Right ventricle myocardium superior (tissue), 1 donor: ENCODE data around the gene KIF7. TPM values are rescaled to one million over a fixed set of nuclear protein-coding genes. Genes with fewer than 3 reads are reported as not detected.
A peak's percentile ranks its signal among the peaks of the same experiment; 100 is the strongest.
"Not testable (repeated sequence)": the region's sequence is repeated elsewhere in the genome, so short reads cannot be mapped to it uniquely, and the experiment has no call there.

Experiments used
- ATAC-seq: fragments of 200-7000 bp; cut with Tn5 transposase; one replicate; pipeline ENCODE4 v1.9.1; 2020; ENCODE audit warnings: mild to moderate bottlenecking; ENCODE audit not compliant: poor library complexity
- DNase-seq: peaks from one replicate; pipeline ENCODE4 v3.0.0-alpha.2; 2020
- intact Hi-C: fragments of 100-400 bp; cut with DNase I; formaldehyde crosslinking; loops from one replicate; pipeline ENCODE4 v1.11.2; 2022
- long read RNA-seq: library from polyadenylated mRNA; unstranded; transcript quantifications from one replicate; pipeline ENCODE4 v2.0.0, GENCODE V29; 2021
- total RNA-seq: library from RNA; stranded (reverse); fragmentation: NEBNext Ultra II Directional; extraction: Animal tissue kit (Norgen Biotek cat#: 25700); gene quantifications from one replicate; pipeline ENCODE4 v1.2.1, GENCODE V29; 2021
- donor health status: DM: no; HTN: yes; CAD: no; lungs with severe emphysema.

Gene KIF7, protein sequence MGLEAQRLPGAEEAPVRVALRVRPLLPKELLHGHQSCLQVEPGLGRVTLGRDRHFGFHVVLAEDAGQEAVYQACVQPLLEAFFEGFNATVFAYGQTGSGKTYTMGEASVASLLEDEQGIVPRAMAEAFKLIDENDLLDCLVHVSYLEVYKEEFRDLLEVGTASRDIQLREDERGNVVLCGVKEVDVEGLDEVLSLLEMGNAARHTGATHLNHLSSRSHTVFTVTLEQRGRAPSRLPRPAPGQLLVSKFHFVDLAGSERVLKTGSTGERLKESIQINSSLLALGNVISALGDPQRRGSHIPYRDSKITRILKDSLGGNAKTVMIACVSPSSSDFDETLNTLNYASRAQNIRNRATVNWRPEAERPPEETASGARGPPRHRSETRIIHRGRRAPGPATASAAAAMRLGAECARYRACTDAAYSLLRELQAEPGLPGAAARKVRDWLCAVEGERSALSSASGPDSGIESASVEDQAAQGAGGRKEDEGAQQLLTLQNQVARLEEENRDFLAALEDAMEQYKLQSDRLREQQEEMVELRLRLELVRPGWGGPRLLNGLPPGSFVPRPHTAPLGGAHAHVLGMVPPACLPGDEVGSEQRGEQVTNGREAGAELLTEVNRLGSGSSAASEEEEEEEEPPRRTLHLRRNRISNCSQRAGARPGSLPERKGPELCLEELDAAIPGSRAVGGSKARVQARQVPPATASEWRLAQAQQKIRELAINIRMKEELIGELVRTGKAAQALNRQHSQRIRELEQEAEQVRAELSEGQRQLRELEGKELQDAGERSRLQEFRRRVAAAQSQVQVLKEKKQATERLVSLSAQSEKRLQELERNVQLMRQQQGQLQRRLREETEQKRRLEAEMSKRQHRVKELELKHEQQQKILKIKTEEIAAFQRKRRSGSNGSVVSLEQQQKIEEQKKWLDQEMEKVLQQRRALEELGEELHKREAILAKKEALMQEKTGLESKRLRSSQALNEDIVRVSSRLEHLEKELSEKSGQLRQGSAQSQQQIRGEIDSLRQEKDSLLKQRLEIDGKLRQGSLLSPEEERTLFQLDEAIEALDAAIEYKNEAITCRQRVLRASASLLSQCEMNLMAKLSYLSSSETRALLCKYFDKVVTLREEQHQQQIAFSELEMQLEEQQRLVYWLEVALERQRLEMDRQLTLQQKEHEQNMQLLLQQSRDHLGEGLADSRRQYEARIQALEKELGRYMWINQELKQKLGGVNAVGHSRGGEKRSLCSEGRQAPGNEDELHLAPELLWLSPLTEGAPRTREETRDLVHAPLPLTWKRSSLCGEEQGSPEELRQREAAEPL (N-terminal part only)
- 1.9 TPM for total RNA-seq
- long read RNA-seq, full-length matches to known transcripts: 2 of 11 reads
- long read RNA-seq, partial matches to known transcripts: 1 of 11 reads
- long read RNA-seq, other reads (novel, unspliced or antisense): 8 of 11 reads

DNA sequence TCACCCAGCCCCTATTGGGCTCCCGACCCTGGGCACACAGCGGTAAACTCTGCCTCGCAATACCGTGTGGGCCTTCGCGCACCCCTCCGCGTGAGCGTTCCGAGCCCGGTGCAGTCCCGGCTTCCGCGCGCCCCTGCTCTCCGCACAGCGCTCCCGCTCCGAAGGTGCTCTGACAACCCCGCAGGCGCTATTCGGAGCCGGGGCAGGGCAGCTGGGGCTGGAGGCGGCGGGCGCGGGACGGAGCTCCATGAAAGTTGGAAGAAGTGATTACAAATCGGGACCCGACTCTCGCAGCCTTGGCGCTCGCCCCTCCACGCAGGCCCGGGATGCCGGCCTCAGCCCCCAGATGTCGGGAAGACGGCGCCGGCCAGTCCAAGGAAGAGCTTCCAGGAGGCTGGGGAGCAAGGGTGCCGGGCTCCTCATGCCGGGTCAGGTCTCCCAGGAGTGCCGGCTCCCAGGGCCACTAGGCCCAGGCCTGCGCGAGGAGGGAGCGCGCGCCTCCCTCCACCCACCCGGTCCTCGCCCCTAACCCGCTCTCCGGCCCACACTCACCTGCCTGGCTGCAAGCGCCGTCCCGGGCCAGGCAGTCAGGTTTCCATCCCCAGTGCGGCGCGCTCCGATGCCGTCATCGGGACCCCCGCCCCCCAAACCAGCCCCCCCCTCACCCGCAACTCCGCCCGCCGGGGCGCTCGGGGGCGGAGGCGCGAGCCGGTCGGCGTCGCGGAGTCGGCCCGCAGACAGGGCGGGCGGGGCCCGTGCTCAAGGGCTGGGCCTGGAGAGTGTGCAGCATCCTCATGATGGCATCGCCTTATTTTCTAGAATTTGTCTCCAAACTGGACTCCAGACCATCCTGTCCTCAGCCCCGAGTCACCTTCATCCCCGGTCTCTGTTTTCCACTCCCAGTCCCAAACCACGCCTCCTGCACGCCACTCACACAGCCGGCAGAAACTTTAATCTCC, at the start of gene KIF7:
TSS of gene KIF7 (minus strand) at position 621 of the 959 bp plus-strand sequence. CDS start 2,537 bp downstream, outside the sequence.
- intact Hi-C loops: no loop called here
- ATAC-seq: peak; percentile 82
- no peak for DNase-seq

DNA sequence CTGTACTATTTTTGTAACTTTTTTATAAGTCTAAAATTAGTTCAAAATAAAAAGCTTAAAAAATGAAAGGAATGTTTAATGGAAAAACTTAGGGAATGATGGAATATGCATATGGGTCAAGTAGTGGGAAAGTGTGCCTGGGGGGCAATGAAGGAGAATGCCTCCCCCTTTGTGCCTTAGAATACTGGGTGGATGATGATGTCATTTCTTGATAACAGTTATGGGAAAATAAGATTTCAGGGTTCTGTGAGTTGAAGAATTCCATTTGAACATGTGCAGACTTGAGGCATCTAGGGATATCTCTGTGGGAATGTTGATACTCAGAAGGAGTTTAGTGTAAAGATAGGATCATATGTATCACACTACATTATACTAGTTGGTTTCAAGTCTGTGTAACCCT, 49.1 kb upstream of the KIF7 start:
- intact Hi-C loops: no loop called here
- ATAC-seq (no peak), DNase-seq (no peak)

DNA sequence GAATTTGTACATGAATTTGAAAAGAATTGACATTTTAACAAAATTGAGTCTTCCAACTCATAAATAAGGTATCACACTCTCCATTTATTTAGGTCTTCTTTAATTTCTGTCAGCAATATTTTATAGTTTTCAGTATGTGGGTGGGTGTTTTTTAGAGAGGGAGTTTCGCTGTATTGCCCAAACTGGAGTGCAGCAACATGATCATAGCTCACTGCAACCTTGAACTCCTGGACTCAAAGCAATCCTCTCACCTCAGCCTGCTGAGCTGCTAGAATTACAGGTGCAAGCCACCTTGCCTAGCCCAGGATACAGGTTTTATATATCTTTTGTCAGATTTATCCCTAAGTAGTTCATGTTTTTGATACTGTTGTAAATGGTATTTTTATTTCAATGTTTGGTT, 39.9 kb upstream of the KIF7 start:
- ATAC-seq (no peak), DNase-seq (no peak)
- intact Hi-C loops: no loop called here

DNA sequence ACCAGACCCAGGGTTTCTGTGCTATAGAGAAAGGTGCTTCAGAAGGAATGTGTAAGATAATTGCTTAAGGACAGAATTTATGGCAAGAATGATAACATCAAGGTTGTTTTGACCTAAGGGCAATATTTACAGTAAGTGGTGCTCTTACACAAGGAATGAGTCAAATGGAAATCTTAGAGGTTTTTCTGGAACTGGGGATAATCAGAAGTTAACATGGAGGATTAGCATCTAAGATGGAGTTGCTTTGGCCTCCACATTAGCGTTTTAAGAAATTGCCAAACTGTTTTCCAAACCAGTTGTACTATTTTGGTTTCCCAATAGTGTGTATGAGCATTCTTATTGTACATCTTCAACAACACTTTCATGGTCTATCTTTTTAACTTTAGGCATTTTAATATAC, 38.4 kb upstream of the KIF7 start:
- intact Hi-C loops: no loop called here
- DNase-seq (no peak), ATAC-seq (no peak)

DNA sequence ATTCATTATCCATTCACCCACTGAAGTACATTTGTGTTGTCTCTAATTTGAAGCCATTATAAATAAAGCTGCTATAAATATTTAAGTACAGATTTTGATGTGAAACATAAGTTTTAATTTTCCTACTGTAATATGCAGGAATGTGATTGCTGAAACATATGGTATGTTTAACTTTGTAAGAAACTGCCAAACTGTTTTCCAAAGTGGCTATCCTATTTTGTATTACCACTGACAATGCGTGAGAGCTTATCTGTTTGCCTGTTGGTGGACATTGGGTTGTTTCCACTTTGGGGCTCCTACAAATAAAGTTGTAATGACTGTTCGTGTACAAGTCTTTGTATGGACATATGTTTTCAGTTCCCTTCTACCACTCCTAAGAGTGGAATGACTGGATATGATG, 37.8 kb upstream of the KIF7 start:
- no peak for ATAC-seq
- DNase-seq: no peak
- intact Hi-C loops: no loop called here

DNA sequence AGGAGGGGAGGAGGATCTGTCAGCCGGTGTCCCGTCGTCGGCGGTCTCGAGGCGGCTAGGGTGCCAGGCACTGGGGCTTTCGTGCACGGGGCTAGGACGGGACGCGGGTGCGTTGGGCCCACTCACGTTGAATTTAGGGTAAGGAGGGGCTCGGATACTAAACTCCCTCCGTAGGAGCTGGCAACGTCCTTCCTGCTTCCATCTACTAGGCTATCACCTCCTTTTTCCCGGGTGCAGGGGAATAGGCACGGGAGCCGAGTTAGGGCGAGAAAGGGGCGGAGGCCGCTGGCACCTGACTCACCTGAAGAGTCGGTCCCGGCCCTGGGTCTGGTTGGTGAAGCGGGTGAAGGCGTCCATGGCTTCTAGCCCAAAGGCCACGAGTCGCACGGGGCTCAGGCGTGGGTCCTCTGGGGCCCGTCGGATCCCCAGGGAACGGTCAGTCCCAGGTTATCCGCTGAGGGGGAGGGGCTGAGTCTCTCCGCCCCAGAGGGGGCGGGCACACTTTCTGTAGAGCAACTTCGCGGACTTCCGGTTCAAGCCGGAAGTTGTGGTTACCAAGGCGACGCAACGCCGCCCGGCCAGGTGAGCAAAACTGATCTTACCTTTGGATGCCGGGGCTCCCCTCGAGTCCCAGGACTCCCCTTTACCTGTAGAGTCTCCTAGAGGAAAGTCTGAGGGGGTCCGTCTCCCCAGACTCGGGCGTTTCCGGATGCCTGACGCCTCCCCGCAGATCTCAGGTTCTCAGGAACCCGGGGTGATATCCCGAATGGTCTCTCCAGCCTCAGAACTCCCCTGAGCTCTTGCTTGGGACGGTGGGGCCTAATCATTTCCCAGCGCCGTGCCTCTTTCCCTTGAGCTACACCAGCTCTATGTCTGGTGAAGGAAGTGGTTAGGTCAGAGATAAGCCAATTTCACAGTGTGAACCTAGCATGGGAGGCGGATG, 35.3 kb upstream of the KIF7 start, which contains the start of the genes PEX11A and WDR93:
TSS of gene PEX11A (minus strand) at position 479 of the 943 bp plus-strand sequence. CDS start at position 357, 122 bp downstream.
TSS of gene WDR93 (plus strand) at position 536 of the 943 bp plus-strand sequence. CDS start 10,936 bp downstream, outside the sequence.
- peak; percentile 97 for ATAC-seq
- peak; percentile 89 for DNase-seq
- intact Hi-C loops: no loop called here

DNA sequence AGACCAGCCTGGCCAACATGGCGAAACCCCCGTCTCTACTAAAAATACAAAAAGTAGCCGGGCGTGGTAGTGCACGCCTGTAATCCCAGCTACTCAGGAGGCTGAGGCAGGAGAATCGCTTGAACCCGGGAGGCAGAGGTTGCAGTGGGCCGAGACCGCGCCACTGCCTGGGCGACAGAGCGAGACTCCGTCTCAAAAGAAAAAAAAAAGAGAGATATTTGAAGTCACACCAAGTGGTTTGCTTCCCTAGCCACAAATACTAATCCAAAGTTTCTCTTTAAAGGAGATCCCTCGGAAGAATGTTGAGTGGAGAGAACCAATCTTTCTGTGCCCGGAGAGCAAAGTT, 34.6 kb upstream of the KIF7 start:
- DNase-seq, intact Hi-C loops, ATAC-seq: not testable (repeated sequence)

DNA sequence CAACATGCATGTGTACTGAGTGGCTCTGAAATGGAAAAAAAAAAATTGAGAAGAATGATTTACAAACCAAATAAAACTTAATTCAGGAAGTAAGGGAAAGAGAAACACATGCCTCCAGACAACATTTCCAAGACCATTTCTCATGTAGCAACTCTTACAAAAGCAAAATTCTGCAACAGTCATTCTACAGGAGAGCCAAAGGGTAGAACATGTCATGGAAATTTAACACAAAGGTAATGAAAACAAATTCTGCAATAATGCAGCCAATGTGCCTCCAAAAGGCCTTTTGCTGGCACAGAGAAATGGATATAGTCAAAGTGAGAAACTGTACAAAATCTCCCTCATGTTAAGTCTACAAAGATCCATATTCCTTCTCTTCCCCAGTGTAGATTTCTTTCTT, 31.3 kb upstream of the KIF7 start:
- no peak for ATAC-seq
- intact Hi-C loops: no loop called here

DNA sequence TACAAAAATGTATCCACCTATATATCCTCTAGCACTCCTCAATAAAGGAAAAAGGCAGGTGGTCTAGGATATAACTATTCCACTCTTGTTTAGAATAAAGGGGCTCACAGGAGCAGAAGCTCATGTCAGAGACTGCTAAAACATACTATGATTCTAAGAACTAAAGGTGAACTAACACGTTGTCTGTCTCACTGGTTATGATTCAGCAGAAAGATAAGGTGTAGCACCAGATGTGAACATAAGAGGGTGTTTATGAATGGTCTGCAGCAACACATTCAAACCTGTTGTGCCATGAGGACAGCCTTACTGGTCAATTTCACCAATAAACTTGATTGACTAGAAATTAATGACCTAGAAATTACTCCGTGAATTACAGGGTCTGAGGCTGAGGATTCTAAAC, 30.7 kb upstream of the KIF7 start:
- intact Hi-C loops: no loop called here
- DNase-seq (no peak), ATAC-seq (no peak)

More for the DNA sequence above, 31.3 kb upstream of the KIF7 start:
- DNase-seq: no peak

DNA sequence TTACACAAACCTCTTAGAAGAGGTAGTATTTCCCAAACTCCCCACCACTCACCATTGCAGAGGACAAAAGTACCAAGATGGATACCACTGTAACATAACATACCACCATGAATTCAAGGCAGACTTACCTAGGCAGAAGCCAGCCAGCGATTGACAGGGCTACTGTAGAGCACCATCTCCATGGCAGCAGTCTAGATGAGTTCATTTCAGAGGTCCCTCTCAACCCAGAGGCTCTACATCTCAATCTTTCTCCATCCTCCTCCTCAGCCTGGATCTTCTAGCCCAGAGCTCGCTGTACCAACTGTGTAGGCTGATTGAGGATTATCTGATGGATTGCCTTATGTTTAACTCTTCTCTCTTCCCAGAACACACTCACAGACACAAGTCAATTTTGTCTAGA, 25.9 kb upstream of the KIF7 start:
- DNase-seq (no peak), ATAC-seq (peak; percentile 13)
- intact Hi-C loops: no loop called here

DNA sequence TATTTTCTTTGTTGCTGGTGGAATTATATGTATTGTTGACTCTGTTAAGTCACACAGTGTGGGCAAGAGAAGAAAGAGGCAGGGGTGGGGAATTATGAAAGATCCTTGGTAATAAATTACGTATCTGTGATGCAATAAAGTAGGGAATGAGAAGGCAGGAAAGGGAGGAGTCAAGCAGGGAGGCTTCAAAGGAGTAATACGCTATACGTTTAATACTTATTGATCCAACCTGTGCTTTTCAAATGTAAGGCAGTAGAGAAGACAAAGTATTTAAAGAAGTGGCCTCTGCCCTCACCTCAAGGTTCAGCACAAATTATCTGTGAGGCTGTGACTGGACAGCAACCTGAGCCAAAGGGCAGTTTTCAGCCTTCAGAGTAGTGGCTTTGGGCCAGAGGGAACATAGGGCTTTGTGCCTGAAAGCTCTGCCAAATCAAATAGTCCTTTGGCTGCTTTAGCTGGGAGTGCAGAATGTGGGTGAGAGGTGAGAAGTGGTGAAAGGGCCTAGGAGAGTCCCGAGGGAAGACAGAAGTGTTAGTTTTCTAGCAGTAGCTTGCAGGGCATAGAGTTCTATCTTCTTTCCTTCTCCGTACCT, 25.1 kb upstream of the KIF7 start:
- intact Hi-C loops: no loop called here
- peak; percentile 96 for ATAC-seq
- no peak for DNase-seq

DNA sequence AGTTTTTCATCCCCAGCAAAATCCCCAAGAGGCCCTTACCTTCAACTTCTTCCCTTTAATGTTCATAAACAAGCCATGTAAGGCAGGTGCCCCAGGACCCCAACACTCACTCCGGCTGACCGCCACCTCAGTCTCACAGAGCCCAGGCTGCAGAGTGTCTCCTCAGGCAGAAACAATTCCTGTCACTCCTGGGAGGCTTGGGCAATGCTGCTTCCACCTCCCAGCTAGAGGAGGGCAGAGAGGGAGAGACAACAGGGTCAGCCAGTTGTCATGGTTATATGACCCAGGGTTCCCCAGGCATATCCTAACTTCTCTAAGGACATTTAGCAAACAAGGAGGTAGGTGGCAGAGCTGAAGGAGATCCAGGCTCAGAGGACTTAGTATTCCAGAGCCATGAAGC, 23.9 kb upstream of the KIF7 start, which contains the start of gene PLIN1:
TSS of gene PLIN1 (minus strand) at position 156 of the 400 bp plus-strand sequence. CDS start 1,878 bp downstream, outside the sequence.
- intact Hi-C loops: no loop called here
- no peak for DNase-seq
- ATAC-seq: no peak

DNA sequence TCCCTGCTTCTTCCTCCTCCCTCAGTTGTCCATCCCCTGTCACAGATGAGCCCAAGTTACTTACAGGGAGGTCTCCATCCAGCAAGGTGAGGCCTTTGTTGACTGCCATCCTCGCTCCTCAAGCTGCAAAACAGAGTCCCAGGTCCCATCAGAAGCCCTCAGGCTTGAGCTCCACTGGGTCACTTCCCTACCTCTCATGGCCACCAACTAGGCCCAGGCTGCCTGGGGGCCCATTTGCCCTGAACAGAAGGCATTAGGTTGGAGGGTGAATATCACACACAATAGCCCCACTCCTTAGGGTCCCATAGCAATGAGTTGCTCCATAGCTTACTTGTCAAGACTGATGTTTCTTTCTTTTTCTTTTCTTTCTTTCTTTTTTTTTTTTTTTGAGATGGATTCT, 22.1 kb upstream of the KIF7 start:
- intact Hi-C loops: no loop called here
- DNase-seq: no peak
- no peak for ATAC-seq

DNA sequence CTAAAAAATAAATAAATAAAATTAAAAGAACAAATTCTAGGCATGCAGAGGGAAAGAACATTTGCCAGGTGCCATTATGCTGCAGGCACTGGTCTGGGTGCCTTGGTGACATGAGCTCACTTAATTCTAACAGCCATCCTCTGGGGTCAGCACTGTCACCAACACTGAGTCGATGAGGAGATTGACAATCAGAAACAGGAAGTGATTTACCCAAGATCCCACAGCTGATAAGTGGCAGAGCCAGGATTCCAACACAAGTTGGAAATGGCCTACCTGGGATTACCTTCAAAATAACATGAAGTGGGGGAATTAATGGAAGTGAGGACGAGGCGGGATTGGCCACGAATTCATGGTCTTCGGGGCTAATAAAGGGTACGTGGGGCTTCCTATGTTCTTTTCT, 20.3 kb upstream of the KIF7 start:
- ATAC-seq (no peak), DNase-seq (no peak)
- intact Hi-C loops: no loop called here

DNA sequence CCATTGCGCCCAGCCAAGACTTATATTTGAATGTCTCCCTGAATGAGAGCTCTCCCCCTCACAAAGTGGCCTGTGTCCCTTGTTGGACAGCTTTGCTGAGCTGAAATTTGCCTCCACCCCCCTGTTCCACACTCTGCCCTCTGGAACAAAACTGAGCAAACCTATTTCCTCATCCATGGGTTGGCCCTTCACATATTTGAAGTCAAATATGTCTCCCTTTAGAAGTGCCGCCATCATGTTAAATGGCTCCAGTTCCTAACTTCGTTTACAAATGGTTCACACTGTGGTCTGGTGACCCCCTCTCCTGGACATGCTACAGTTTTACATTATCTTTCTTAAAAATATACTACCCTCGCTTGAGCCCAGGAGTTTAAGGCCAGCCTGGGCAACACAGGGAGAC, 19.3 kb upstream of the KIF7 start:
- no peak for DNase-seq
- intact Hi-C loops: no loop called here
- no peak for ATAC-seq

DNA sequence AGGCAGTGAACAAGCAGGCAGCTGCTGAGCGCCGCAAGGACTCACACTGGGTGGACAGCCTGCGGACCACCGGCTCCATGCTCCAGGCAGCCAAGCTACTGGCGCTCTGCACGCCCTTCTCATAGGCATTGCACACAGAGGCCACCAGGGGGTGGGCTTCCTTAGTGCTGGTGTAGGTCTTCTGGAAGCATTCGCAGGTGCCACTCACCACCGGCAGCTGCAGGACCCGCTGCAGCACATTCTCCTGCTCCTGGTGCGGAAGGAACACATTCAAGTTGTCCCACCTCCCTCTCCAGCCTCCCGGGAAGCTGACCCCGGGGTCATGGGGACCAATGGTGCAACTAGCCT, 17.9 kb upstream of the KIF7 start:
- intact Hi-C loops: no loop called here
- ATAC-seq: no peak
- DNase-seq: no peak
